ENCODE results near the gene OR51E1.

OR51E1 gene

GRCh38 chr11:4637662-4638047, 6.1 kb upstream of the OR51E1 start:
- TF ChIP-seq GATA2 (IDR thresholded peaks at IDR 0.05; ENCODE audit: low read depth, low read length), result no peak
- no peak for TF ChIP-seq GATA3 (IDR thresholded peaks at IDR 0.05; ENCODE audit: low read depth, low read length)

DNA sequence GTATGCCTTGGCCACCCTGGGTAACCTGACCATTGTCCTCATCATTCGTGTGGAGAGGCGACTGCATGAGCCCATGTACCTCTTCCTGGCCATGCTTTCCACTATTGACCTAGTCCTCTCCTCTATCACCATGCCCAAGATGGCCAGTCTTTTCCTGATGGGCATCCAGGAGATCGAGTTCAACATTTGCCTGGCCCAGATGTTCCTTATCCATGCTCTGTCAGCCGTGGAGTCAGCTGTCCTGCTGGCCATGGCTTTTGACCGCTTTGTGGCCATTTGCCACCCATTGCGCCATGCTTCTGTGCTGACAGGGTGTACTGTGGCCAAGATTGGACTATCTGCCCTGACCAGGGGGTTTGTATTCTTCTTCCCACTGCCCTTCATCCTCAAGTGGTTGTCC, 3.9 kb upstream of the OR51E1 start:
- no peak for TF ChIP-seq GATA3 (IDR thresholded peaks at IDR 0.05; ENCODE audit: low read depth, low read length)

GRCh38 chr11:4641501-4641900, 2.3 kb upstream of the OR51E1 start:
- no peak for TF ChIP-seq GATA2 (IDR thresholded peaks at IDR 0.05; ENCODE audit: low read depth, low read length)
- no peak for TF ChIP-seq GATA3 (IDR thresholded peaks at IDR 0.05; ENCODE audit: low read depth, low read length)

DNA sequence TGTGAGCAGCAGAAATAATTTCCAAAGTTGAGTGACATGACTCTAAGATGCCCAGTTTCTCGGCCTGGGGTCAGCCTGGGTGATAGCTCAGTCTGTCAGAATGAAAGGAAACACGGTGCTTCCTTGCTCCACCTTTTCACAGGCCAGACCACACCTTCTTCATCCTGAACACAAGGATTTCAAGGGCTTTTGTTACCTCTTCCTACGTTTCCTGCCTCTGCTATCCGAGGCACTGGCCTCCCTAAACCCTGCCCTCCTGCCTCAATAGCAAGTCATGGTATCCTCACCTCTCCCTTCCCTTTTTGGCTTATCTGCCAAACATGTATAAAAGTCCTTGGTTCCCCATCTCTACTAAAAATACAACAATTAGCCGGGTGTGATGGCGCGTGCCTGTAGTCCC, 1.7 kb upstream of the OR51E1 start:
- TF ChIP-seq GATA3 (IDR thresholded peaks at IDR 0.05; ENCODE audit: low read depth, low read length), result no peak
- TF ChIP-seq GATA2 (IDR thresholded peaks at IDR 0.05; ENCODE audit: low read depth, low read length), result no peak

DNA sequence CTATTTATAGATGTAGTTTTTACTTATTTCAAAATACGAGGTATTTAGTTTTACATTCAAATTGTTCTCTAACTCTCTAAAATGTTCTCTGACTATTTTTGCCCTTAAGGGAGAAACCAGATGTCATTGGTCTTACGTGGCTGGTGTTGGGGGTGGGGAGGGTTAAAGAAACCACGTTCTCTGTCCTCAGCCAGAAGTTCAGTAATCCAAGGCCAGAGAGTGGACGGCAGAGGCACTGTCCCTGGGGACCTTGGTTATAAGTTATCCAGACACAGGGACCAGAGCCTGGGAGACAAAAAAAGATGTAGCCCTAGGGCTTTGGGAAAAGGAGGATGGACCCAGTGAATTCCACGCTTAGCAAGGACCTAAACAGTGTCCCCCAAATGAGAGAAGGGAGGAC, 706 bp upstream of the OR51E1 start:
- TF ChIP-seq GATA2 (IDR thresholded peaks at IDR 0.05; ENCODE audit: low read depth, low read length), result no peak
- TF ChIP-seq GATA3 (IDR thresholded peaks at IDR 0.05; ENCODE audit: low read depth, low read length), result no peak

DNA sequence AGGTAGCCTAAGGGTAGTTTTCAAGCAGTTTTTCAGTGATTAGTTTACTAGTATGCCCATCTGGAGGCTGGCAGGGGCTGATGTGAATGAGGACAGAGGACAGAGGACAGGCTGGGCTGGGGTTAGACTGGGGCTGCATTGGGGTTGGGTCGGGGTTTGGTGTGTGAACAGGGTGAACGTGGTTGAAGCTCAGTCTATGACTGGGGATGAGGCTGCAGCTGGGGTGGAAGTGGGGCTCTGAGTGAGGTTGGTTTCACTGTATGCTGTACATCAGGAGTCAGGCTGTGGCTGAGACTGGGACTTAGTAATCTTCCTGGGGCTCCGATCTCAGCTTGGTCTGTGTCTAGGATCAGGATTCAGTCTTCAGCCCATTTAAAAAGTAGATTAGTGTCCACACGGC, 451 bp downstream of the OR51E1 start:
- TF ChIP-seq GATA3 (IDR thresholded peaks at IDR 0.05; ENCODE audit: low read depth, low read length) (no peak), GATA2 (IDR thresholded peaks at IDR 0.05; ENCODE audit: low read depth, low read length) (no peak)

- TF ChIP-seq GATA3 (IDR thresholded peaks at IDR 0.05; ENCODE audit: low read depth, low read length) (no peak), GATA2 (IDR thresholded peaks at IDR 0.05; ENCODE audit: low read depth, low read length) (no peak)
Measured at GRCh38 chr11:4645974-4646373, 2.2 kb downstream of the OR51E1 start.

GRCh38 chr11:4647766-4648165, 4.0 kb downstream of the OR51E1 start:
- TF ChIP-seq GATA3 (IDR thresholded peaks at IDR 0.05; ENCODE audit: low read depth, low read length), result no peak
- TF ChIP-seq GATA2 (IDR thresholded peaks at IDR 0.05; ENCODE audit: low read depth, low read length), result no peak

DNA sequence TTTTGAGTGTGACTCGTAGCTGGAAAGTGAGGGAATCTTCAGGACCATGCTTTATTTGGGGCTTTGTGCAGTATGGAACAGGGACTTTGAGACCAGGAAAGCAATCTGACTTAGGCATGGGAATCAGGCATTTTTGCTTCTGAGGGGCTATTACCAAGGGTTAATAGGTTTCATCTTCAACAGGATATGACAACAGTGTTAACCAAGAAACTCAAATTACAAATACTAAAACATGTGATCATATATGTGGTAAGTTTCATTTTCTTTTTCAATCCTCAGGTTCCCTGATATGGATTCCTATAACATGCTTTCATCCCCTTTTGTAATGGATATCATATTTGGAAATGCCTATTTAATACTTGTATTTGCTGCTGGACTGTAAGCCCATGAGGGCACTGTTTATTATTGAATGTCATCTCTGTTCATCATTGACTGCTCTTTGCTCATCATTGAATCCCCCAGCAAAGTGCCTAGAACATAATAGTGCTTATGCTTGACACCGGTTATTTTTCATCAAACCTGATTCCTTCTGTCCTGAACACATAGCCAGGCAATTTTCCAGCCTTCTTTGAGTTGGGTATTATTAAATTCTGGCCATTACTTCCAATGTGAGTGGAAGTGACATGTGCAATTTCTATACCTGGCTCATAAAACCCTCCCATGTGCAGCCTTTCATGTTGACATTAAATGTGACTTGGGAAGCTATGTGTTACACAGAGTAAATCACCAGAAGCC, 11.0 kb downstream of the OR51E1 start:
- TF ChIP-seq GATA2 (IDR thresholded peaks at IDR 0.05; ENCODE audit: low read depth, low read length) (no peak), GATA3 (IDR thresholded peaks at IDR 0.05; ENCODE audit: low read depth, low read length) (no peak)

DNA sequence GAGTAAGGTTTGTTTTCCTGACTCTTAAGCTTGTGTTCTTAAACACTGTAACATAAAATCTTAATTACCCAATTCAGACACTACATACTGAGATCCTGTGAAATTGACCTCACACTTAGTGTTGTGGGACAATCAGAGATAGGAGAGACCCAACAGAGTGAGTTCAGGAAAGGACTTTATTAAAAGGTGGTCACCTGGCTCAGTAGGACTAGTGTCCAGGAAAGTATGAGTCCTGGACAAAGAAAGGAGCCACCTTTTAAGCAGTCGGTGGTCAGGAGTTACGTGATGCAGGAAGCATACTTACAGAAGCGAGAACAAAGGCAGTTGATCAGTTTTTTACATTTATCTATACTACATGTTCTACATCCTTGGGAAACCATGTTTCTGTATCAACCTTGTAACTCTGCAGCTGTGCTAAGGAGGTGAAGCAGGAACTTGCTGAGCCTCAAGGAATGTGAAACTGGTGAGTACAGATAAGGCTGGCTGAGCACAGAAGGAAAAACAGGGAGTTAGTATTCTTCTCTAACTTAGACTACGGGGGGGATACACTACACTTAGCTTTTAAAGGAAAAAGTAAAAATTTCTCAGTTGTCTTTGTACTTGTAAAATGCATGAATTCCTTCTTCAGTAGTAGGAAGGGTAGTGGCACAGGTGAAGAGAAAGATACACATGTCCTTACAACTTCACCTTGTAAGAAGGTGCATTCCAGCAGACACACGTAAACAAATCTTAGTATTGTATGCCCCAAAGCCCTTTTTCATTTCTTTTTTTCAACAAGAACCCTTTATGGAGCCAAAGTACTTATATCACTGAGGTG, 15.1 kb downstream of the OR51E1 start:
- TF ChIP-seq GATA3 (IDR thresholded peaks at IDR 0.05; ENCODE audit: low read depth, low read length), result no peak
- no peak for TF ChIP-seq GATA2 (IDR thresholded peaks at IDR 0.05; ENCODE audit: low read depth, low read length)

DNA sequence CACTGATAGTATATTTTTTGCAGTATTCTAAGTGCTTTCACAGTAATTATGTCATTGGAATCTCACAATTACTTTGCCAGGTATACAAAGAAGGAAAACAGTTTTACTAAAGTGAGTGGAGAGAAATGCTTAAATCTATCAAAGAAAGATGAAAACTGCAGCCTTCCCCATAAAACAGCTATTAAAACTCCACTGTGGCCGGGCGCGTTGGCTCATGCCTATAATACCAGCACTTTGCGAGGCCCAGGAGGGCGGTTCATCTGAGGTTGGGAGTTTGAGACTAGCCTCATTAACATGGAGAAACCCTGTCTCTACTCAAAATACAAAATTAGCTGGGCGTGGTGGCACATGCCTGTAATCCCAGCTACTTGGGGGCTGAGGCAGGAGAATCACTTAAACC, 19.1 kb downstream of the OR51E1 start:
- TF ChIP-seq GATA2 (IDR thresholded peaks at IDR 0.05; ENCODE audit: low read depth, low read length), result no peak
- no peak for TF ChIP-seq GATA3 (IDR thresholded peaks at IDR 0.05; ENCODE audit: low read depth, low read length)

- no peak for TF ChIP-seq GATA2 (IDR thresholded peaks at IDR 0.05; ENCODE audit: low read depth, low read length)
- TF ChIP-seq GATA3 (IDR thresholded peaks at IDR 0.05; ENCODE audit: low read depth, low read length), result no peak
Measured at GRCh38 chr11:4664183-4664582, 20.4 kb downstream of the OR51E1 start.

DNA sequence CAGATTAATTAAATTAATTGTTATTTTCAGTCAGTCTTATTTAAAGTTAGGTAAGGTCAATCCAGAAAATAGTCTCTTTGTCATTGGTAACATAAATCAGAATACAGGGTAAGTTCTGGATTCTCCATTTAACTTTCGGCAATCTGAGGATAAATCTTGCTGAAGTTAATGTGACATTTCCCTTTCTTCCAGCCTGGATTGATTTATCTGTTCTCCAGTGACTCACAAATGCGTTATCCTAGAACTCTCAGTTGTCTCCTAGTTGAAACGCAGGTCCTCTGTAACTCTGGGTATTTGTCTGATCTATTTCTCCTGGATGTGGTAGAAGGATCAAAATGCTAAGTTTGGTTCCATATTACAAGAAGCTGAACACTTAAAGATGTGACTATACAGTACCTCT, 21.0 kb downstream of the OR51E1 start:
- TF ChIP-seq GATA2 (IDR thresholded peaks at IDR 0.05; ENCODE audit: low read depth, low read length), result no peak
- TF ChIP-seq GATA3 (IDR thresholded peaks at IDR 0.05; ENCODE audit: low read depth, low read length), result no peak

GRCh38 chr11:4665424-4665823, 21.6 kb downstream of the OR51E1 start:
- TF ChIP-seq GATA3 (IDR thresholded peaks at IDR 0.05; ENCODE audit: low read depth, low read length) (no peak), GATA2 (IDR thresholded peaks at IDR 0.05; ENCODE audit: low read depth, low read length) (no peak)

DNA sequence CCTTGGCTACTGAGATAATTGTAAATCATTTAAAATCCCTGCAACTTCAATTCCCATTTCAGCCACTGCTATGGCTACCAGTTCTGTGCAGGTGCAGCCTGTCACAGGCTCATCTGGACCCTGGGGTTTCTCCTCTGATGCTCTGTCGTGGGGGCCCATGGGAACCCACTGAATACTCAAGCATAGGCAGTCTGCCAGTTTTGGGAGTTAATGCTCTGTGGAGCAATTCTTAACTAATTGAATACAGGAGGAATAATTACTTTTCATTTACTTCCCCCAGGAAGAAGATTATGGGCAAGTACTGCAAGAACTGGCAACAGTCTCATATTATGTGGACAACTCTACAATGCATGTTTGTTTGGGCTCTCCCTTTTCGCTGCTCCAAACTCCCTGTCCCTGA, 28.0 kb downstream of the OR51E1 start:
- TF ChIP-seq GATA2 (IDR thresholded peaks at IDR 0.05; ENCODE audit: low read depth, low read length) (no peak), GATA3 (IDR thresholded peaks at IDR 0.05; ENCODE audit: low read depth, low read length) (no peak)

All from SH-SY5Y (cell line).